ENCODE data around the gene RBBP6. TPM values are rescaled to one million over a fixed set of nuclear protein-coding genes. Genes with fewer than 3 reads are reported as not detected.
A peak's percentile ranks its signal among the peaks of the same experiment; 100 is the strongest.

RBBP6 gene
- total RNA-seq, 1 donor from 2014 or later, result 38.5 TPM

GRCh38 chr16:24583494-24583893, 44.1 kb downstream of the RBBP6 start:
- Histone ChIP-seq H3K9me3 (no peaks in the 10 kb centered on the region), H3K4me3 (no peak overlapping the region), H3K4me1 (no peaks in the 10 kb centered on the region), H3K36me3 (no peaks in the 10 kb centered on the region), H3K27me3 (no peaks in the 10 kb centered on the region), H3K27ac (no peak overlapping the region)
- no peak for DNase-seq (ENCODE audit: extremely low spot score in 2 of 2)
- TF ChIP-seq CTCF (IDR thresholded peaks at IDR 0.05), result no peak
- no peak for TF ChIP-seq POLR2AphosphoS5 (IDR thresholded peaks at IDR 0.05; ENCODE audit: insufficient read depth in 1 of 2, low read depth in 1 of 2)
- no peak for TF ChIP-seq POLR2A (IDR thresholded peaks at IDR 0.05)
- intact Hi-C loops (cut with DNase I), result no loop called here

GRCh38 chr16:24589997-24590396, 50.6 kb downstream of the RBBP6 start:
- no peaks in the 10 kb centered on the region for H3K36me3 ChIP-seq
- no peaks in the 10 kb centered on the region for H3K27me3 ChIP-seq
- no peak for DNase-seq (ENCODE audit: extremely low spot score in 2 of 2)
- no peak overlapping the region for H3K27ac ChIP-seq
- no peaks in the 10 kb centered on the region for H3K9me3 ChIP-seq
- H3K4me1 ChIP-seq, result no peaks in the 10 kb centered on the region
- intact Hi-C loops (cut with DNase I), result no loop called here
- no peak overlapping the region for H3K4me3 ChIP-seq
- TF ChIP-seq POLR2A (IDR thresholded peaks at IDR 0.05), result no peak
- TF ChIP-seq CTCF (IDR thresholded peaks at IDR 0.05), result no peak
- no peak for TF ChIP-seq POLR2AphosphoS5 (IDR thresholded peaks at IDR 0.05; ENCODE audit: insufficient read depth in 1 of 2, low read depth in 1 of 2)

GRCh38 chr16:24598777-24599437, 59.5 kb downstream of the RBBP6 start:
- no peaks in the 10 kb centered on the region for H3K4me1 ChIP-seq
- no peaks in the 10 kb centered on the region for H3K27me3 ChIP-seq
- DNase-seq (ENCODE audit: extremely low spot score in 2 of 2), result no peak
- no peaks in the 10 kb centered on the region for H3K36me3 ChIP-seq
- H3K4me3 ChIP-seq, result no peak overlapping the region
- no peak overlapping the region for H3K27ac ChIP-seq
- H3K9me3 ChIP-seq, result no peaks in the 10 kb centered on the region
- TF ChIP-seq CTCF (IDR thresholded peaks at IDR 0.05), result no peak
- TF ChIP-seq POLR2A (IDR thresholded peaks at IDR 0.05), result no peak
- no peak for TF ChIP-seq POLR2AphosphoS5 (IDR thresholded peaks at IDR 0.05; ENCODE audit: insufficient read depth in 1 of 2, low read depth in 1 of 2)
- intact Hi-C loops (cut with DNase I), result no loop called here

- Histone ChIP-seq H3K27ac (no peak overlapping the region), H3K4me1 (peaks cover 11% of the 10 kb centered on the region), H3K27me3 (no peaks in the 10 kb centered on the region), H3K4me3 (peak overlapping the region in 1 of 2 donors; percentile 45), H3K9me3 (no peaks in the 10 kb centered on the region), H3K36me3 (no peaks in the 10 kb centered on the region)
- TF ChIP-seq CTCF (IDR thresholded peaks at IDR 0.05) (no peak), POLR2A (IDR thresholded peaks at IDR 0.05) (no peak), POLR2AphosphoS5 (IDR thresholded peaks at IDR 0.05; ENCODE audit: insufficient read depth in 1 of 2, low read depth in 1 of 2) (no peak)
- DNase-seq (ENCODE audit: extremely low spot score in 2 of 2), result no peak
- intact Hi-C loops (cut with DNase I), result no loop called here
These were observed 70.0 kb downstream of the RBBP6 start for GRCh38 chr16:24609417-24609739.

GRCh38 chr16:24609740-24610415, 70.5 kb downstream of the RBBP6 start:
- no peak for TF ChIP-seq POLR2AphosphoS5 (IDR thresholded peaks at IDR 0.05; ENCODE audit: insufficient read depth in 1 of 2, low read depth in 1 of 2)
- TF ChIP-seq CTCF (IDR thresholded peaks at IDR 0.05), result no peak
- TF ChIP-seq POLR2A (IDR thresholded peaks at IDR 0.05), result no peak
- no peak overlapping the region for H3K27ac ChIP-seq
- intact Hi-C loops (cut with DNase I), result no loop called here
- H3K27me3 ChIP-seq, result no peaks in the 10 kb centered on the region
- no peak for DNase-seq (ENCODE audit: extremely low spot score in 2 of 2)
- peaks cover 11% of the 10 kb centered on the region for H3K4me1 ChIP-seq
- no peaks in the 10 kb centered on the region for H3K36me3 ChIP-seq
- H3K9me3 ChIP-seq, result no peaks in the 10 kb centered on the region
- peak overlapping the region; percentile 27 to 45 for H3K4me3 ChIP-seq
